HG03097 (cell line): ENCODE results near the gene BACE2.
"Not testable (repeated sequence)": the region's sequence is repeated elsewhere in the genome, so short reads cannot be mapped to it uniquely, and the experiment has no call there.

ENCODE experiments used
- ATAC-seq: cut with Tn5 transposase; IDR thresholded peaks from one replicate; pipeline ENCODE4 v1.9.1; 2021; ENCODE audit not compliant: unreplicated experiment, low FRiP score

The BACE2 gene

DNA sequence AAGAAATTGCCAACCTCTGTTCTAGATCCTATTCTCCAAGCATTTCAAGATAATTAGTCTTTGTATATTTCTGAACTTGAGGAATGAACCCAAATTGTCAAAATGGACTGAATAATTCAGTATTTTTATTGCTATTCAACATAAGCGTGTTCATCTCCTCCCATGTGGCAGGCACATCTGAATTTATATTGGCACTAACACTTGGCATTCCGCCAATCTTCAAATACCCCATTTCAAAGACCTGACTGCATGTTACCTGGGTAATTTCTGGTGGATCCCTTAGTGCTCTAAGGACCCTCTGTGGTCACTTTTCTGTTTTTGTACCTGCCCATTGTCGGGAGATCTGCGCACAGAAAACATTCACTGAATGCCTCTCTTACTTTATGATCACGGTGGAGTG is 66.6 kb downstream of the BACE2 start:
- no peak for ATAC-seq

DNA sequence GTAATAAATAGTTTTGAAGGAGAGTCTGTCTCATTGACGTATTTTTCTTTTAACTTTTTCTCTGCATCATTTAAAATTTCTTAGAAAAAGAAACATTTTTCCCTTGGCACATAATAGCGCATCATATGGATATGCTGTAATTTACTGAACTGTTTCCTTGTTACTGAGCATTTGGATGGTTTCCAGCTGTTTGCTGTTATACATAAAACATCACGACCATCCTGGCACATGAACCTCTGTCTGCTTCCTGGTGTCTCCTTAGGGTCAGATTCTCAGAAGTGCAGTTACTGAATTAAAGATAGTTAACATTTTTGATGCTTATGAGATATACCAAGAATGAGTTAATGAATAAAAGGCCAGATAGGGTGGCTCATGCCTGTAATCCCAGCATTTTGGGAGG is 67.2 kb downstream of the BACE2 start:
- no peak for ATAC-seq

DNA sequence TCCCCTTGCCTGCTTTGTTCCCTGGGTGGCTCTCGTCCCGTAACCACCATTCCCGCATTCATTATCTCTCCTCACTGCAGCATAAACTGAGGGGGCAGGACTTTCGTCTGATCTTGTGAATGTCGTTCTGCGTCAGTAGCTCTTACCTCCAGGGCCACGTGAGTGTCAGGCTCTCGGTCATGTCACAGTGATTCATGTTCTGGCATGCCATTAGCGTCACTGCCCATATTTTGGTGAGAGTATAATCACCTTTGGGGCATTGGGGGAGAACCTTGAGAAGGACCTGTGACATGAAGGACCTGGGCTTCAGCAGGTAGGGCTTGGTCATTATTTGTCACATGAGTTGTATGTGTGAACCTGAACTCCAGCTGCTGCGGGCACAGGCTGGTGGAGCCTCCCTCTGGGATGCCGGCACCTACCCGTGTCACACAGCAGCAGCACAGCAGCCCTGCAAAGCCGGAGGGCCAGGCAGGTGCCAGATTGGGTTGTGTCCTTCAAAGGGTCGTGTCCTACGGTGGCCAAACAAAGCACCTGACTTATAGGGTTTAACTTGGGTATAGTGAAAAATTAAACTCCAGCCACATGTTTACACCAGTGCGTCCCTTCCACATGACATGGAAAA is 68.5 kb downstream of the BACE2 start:
- ATAC-seq, result no peak

DNA sequence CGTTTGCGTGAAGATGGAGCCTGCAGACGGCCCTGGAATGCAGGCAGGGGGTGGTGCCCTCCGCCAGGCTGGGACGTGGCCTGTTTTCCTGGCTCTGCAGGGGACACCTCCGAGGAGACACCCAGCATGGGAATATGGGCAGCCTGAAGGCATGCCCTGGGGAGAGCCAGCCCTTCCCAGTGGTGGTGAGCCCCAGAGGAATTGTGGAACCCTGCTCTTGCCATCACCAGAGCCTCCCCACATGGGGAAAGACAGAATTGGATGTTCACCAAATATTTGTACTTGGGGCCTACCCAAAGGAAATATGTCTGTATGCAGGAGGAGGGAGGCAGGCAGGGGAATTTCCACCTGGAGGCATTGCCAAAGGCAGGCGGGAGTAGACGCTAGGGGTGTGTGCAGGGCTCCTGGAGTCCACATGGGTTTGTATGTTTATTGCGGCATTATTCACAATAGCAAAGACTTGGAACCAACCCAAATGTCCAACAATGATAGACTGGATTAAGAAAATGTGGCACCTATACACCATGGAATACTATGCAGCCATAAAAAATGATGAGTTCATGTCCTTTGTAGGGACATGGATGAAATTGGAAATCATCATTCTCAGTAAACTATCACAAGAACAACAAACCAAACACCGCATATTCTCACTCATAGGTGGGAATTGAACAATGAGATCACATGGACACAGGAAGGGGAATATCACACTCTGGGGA is 70.3 kb downstream of the BACE2 start:
- not testable (repeated sequence) for ATAC-seq

DNA sequence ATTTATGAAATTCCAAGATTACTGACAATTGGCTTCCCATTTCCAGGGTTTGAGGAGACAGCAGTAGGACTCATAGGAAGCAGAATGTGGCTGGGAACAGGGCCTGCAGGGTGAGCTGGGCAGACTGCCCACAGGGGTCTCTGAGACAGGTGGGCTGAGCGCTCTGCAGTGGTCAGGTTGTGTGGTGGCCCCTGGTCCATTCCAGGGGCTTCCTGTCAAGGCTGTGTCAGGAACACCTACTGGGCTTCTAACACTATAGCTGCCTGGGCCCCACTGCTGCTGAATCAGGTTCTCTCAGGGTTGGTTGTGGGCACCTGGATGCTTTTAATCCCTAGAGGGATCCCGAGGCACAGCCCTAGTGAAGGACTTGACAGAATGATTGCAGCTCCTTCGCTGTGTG is 72.1 kb downstream of the BACE2 start:
- ATAC-seq, result no peak

DNA sequence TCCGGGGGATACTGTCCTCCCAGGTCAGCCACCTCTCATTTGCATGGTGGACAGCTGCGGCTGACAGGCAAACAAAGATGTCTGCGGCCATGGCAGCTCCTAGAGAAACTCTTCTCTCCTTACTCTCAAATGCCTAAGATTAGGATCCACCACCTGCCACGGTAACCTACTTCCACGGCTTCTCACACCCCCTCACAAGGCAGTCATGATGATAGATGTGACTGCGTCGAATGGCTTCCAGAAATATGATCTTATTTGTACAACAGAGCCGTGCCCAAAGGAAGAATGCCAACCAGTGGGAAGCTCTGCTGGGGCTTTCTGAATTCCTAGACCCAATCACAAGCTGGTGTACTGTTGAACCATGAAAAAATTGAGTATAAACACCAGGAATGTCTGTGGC is 73.4 kb downstream of the BACE2 start:
- ATAC-seq, result no peak

DNA sequence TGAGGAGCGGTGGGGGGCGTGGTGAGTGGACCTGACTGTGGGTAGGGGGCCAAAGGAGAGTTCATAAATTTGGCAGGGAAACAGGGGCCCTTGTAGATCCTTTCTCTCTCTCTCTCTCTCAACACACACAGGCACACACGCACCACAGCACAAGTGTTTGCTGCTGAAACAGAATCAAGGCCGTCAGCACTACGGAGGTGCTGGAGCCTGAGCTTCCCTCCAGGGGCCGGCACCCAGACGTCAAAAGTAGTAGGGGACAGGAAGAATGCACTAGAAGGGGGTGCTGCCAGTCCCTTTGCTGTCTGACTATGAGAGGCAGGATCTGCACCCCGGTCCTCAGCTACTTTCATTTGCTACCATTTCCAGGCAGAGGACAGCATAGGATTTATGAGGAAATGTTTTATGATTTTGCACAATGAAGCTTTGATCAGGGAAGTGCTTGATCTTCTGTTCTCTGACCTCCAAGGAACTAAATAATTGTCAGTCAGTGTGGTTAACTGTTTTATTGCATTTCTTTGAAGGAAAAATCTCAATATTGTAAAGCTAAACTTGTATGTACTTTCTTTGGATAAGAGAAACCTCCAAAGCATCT is 74.4 kb downstream of the BACE2 start:
- no peak for ATAC-seq

DNA sequence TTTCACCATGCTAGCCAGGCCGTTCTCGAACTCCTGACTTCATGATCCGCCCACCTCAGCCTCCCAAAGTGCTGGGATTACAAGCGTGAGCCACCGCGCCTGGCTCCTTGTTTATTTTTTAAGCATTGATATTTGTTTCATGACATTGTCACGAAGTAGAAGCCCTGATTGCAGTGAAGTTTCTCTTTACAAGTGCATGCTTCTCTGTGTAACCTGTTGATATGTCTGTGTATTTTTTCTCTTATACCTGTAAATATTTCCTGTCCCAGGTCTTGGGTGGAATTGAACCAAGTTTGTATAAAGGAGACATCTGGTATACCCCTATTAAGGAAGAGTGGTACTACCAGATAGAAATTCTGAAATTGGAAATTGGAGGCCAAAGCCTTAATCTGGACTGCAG is 75.1 kb downstream of the BACE2 start:
- no peak for ATAC-seq

DNA sequence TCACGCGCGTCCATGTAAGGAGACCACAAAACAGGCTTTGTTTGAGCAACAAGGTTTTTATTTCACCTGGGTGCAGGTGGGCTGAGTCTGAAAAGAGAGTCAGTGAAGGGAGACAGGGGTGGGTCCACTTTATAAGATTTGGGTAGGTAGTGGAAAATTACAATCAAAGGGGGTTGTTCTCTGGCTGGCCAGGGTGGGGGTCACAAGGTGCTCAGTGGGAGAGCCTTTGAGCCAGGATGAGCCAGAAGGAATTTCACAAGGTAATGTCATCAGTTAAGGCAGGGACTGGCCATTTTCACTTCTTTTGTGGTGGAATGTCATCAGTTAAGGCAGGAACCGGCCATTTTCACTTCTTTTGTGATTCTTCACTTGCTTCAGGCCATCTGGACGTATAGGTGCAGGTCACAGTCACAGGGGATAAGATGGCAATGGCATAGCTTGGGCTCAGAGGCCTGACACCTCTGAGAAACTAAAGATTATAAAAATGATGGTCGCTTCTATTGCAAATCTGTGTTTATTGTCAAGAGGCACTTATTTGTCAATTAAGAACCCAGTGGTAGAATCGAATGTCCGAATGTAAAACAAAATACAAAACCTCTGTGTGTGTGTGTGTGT is 76.4 kb downstream of the BACE2 start:
- ATAC-seq, result not testable (repeated sequence)

DNA sequence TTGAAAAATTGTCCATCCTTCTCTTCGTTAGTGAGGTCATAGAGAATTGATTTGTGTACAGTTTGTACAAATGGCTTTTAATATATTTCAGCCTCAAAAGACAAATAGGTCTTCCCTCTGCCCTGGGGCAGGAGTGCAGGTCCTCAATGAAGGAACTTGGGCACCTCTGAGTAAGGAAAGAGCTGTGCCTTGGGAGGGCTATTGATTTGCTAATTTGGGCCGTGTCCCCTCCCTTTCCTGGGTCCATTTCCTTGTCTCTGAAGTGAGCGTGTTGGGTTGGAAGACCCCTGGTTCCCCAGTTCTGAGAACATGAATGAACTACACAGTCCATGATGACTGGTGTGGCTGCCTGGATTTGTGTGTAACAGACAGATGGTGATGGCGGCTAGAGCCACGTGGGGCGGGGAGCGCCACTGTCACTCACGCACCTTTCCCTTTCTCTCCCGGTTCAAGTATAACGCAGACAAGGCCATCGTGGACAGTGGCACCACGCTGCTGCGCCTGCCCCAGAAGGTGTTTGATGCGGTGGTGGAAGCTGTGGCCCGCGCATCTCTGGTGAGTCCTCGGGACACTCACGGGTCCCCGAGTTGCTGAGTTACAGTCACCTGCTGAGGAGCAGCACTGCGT is 77.7 kb downstream of the BACE2 start:
- ATAC-seq, result no peak

DNA sequence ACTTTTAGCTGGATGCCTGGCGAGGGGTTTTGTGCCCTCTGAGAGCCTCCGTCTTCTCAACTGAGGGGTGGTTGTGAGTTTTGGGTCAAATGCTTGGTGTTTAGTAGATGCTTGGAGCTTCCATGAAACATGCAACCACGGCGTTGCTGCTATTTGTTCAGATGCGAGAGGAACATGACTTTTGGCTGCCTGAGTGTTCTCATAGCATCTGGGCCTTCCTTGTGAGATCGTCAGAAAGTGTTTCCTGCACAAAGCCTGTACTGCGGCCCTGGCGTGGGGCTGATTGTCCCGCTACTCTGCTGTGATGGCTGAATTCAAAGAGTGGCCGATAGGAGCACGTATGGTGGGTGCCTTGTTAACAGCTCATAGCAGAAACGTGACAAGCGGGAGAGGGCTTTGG is 78.8 kb downstream of the BACE2 start:
- ATAC-seq, result no peak

DNA sequence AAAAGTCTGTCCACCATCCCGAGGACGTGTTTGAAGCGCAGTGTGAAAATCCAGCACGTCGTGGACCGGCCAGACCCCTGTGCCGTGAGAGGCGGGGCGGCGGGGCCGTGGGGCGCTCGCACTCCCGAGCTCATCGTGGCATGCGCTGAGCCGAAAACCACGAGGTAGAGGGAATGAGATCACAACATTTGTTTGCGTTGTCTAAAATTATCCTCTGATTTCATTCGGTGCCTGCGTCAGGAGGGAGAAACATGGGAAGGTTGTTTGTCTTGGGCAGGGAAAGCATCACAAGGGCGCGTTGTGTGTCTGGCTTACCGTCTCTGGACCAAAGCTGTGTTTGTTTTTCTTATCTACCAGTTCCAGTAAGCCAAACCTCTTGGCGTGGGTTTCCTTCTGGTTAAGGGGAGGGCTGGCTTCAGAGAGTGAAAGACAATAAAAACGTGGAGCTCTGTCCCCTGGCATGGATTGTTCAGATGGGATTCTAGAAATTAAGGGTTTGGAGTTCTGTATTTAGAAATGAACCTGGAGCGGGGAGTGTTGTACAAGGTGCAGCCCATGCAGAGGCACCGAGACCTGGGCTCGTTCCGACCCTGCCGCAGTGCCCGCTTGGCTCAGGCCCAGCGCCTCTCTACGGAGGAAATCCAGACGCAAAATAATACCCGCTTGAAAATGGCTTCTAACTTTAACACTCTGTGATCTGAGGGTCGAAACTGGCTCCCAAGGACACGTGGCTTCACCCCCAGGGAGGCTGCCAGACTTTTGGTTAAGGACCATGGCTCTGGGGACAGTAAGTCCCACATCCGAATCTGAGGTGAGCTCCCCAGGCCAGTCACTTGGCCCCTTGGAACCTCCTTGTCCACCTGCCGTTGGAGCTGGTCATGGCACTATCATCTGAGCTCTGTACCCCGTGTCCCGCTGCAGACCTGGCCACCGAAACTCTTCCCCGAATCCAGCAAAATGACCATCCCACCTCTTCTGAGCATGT is 79.9 kb downstream of the BACE2 start:
- no peak for ATAC-seq

DNA sequence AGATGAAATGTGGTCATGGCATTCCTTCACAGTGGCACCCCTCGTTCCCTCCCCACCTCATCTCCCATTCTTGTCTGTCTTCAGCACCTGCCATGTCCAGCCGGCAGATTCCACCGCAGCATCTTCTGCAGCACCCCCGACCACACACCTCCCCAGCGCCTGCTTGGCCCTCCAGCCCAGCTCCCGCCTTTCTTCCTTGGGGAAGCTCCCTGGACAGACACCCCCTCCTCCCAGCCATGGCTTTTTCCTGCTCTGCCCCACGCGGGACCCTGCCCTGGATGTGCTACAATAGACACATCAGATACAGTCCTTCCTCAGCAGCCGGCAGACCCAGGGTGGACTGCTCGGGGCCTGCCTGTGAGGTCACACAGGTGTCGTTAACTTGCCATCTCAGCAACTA is 81.5 kb downstream of the BACE2 start:
- ATAC-seq, result no peak

DNA sequence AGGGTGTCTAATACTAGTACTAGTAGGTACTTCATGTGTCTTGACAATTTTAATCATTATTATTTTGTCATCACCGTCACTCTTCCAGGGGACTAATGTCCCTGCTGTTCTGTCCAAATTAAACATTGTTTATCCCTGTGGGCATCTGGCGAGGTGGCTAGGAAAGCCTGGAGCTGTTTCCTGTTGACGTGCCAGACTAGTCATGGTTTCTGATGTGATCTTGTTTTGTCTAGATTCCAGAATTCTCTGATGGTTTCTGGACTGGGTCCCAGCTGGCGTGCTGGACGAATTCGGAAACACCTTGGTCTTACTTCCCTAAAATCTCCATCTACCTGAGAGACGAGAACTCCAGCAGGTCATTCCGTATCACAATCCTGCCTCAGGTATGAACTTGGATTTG is 82.6 kb downstream of the BACE2 start:
- no peak for ATAC-seq

DNA sequence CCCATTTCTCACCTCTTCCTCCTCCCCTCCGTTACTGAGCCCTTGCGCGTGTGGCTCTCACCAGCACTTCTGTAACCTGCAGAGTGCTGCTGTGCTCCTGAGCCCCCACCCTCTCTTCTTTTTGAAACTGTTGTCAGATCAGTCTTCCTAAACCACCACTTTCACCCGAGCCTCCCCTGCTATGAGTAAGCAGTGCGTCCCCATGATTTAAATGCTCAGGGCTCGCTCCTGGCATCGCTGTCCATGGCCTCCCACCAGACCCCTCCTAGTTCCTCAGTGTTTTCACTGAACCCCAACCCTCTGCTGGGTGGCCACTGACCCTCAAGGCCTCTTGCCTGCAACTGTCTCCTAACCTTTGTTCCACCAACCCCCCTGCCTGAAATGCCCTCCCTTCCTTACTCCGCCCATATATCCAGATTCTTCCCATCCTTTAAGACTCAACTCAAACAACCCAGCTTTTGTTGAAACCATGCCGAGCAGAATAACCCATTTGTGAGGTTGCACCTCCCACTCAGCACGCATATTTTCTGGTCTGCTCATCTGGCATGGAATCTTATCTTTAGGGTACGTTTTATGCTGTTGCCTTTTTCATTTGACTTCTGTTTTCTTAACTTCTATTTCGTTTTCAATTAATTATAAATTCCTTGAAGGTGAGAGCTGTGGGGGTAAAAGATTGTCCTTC is 84.1 kb downstream of the BACE2 start:
- ATAC-seq, result no peak

DNA sequence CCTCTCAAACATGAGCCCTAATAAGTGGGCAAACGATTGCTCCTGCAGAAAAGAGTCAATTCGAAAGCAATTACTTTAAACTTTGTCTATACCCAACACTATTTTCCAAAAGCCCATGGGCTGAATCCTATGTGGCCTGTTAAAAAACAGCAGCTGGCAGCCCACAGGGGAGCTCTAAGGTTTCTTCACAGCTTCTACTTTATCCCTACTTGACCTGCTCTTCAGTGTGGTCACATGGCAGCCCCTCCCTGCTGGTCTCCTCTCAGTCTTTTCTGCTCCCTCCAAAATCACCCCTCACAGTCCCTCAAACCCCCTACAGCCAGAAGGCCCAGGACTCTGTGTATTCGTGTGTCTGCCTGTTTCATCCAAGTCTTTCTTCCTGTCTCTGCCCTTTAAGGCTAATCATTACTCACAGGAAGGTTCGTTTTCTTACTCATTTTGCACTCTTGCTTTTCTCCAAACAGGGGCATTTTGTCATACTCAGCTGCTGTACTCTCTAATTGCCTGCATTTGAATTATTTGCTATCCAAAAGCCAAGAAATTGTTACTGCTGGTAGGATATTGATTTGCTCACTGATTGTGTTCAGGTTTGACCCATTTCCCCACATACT is 86.2 kb downstream of the BACE2 start:
- no peak for ATAC-seq

DNA sequence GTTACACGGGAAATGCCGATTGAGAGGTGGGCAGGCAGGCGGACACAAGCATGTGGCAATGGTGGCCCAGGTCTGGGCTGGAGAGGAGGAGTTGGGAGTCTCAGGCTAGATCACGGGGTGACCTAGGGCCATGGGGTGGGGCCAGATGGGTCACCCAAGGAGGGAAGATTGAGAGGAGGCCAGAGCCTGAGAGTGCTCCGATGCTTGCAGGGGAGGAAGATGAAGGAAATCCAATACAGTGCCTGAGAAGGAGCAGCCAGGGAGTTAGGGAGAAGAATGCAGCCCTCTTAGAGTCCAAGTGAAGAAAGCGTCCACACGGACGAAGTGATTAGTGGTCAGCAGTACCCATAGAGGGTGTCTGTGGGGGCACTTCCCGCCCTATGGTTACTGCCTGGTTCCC is 87.2 kb downstream of the BACE2 start:
- no peak for ATAC-seq

DNA sequence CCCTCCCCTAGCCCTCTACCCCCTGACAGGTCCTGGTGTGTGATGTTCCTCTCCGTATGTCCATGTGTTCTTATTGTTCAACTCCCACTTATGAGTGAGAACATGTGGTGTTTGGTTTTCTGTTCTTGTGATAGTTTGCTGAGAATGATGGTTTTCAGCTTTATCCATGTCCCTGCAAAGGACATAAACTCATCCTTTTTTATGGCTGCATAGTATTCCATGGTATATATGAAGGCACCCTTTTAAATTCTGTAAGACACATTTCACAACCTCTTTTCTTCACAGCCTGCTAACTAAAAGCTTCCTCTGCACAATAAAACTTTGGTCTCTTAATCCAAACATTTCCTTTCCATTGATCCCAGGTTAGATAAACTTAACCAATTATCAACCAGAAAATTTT is 88.3 kb downstream of the BACE2 start:
- not testable (repeated sequence) for ATAC-seq
